ENCODE results near the gene ADCY2. TPM values are rescaled to one million over a fixed set of nuclear protein-coding genes. Genes with fewer than 3 reads are reported as not detected.

The ADCY2 gene
- total and polyA plus RNA-seq, 9 of the 15 experiments (the other 6 are each of a cell fraction or from before 2014, with no cell fraction given) = 0.01 to 0.15 (median 0.03) TPM; not detected in 5

- TF ChIP-seq RREB1 (CRISPR knock-in tag; IDR thresholded peaks at IDR 0.05) = no peak
- no peak for TF ChIP-seq ZNF124 (CRISPR knock-in tag; IDR thresholded peaks at IDR 0.05)
- TF ChIP-seq BACH1 (tag; IDR thresholded peaks at IDR 0.05) = peak; percentile 83
- no peak for TF ChIP-seq CHD7 (IDR thresholded peaks at IDR 0.05; ENCODE audit: low read depth, low read length)
- TF ChIP-seq MAFK (IDR thresholded peaks at IDR 0.05; ENCODE audit: low read length) = peak; percentile 81
- TF ChIP-seq E2F8 (IDR thresholded peaks at IDR 0.05; ENCODE audit: low read depth, partially characterized antibody) = peak; percentile 29
- peak; percentile 94 for TF ChIP-seq ZNF316 (IDR thresholded peaks at IDR 0.05)
Observed at GRCh38 chr5:7857926-7858632, 462.1 kb downstream of the ADCY2 start (continued).

Data from K562 (cell line).